GM10266 (cell line): ENCODE data around the gene PHF21A.

Experiments
- DNase-seq: peaks from one replicate; pipeline ENCODE4 v3.0.0; 2012; ENCODE audit errors: extremely low spot score
- CTCF ChIP-seq: IDR thresholded peaks from 2 replicates; pipeline ENCODE4 v1.5.1; 2012; ENCODE audit warnings: mild to moderate bottlenecking, low read depth; ENCODE audit not compliant: control insufficient read depth, insufficient read depth; ENCODE audit errors: missing control alignments

The PHF21A gene

GRCh38 chr11:46121301-46121723, at the start of gene PHF21A:
Gene PHF21A, minus strand, starts transcription at chr11:46121454. Its CDS starts 37,235 bp downstream, at chr11:46084219.
- TF ChIP-seq CTCF, result no peak
- peak; percentile 93 for DNase-seq

- DNase-seq, result no peak
- no peak for TF ChIP-seq CTCF
These were observed 49.5 kb upstream of the PHF21A start for GRCh38 chr11:46170797-46171196.

DNA sequence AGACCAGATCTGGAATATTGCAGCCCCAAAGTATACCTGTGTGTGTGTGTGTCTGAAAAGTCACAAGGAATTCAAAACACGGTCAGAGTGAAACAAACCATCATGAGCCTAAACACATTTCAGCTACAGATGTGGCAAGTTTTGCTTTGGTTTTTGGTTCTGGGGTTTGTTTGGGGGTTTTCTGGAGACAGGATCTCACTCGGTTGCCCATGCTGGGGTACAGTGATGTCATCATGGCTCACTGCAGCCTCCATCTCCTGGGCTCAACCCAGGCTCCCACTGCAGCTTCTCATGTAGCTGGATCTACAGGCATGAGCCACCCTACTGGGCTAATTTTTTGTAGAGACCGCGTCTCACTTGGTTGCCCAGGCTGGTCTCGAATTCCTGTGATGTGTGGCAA, 41.4 kb upstream of the PHF21A start:
- TF ChIP-seq CTCF, result no peak
- DNase-seq, result no peak

DNA sequence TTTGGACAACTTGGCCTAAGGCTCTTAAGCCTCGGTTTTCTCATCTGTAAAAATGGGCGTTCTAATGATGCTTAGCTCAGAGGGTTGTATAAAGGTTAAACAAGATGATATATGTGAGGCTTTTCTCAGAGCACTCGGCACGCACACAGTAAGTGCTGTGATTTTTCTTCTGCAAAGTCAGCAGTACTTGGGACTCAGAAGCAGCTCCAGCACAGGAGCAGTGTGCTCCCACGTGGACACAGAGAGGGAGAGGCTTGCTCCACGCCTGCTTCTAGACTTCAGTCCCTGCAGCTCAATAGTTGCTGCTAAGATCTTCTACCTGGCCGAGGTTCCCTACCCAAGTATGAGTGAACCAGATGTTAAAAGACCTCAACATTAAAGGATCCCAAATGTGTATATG, 39.9 kb upstream of the PHF21A start:
- TF ChIP-seq CTCF, result no peak

DNA sequence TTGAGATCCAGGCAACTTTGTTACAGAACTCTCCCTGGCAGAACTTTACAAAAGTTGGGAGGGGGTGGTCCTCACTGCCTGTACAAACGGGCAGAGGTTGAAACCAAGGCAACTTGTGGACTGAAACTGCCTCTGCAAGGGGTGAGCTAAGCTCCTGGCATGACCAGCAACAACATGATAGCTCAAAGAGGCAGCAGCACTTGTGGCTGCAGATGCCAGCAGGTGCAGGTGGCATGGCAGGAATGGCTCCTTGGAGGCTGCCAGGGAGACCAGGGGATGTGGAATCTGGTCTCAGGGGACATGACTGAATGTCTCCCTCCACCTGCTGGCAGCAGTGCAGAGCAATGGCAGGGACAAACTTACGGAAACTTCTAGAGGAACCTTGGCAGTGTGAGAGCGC, 38.8 kb upstream of the PHF21A start:
- DNase-seq, result no peak
- no peak for TF ChIP-seq CTCF

More for the DNA sequence above, 39.9 kb upstream of the PHF21A start:
- DNase-seq, result no peak

GRCh38 chr11:46159680-46160079, 38.4 kb upstream of the PHF21A start:
- TF ChIP-seq CTCF, result no peak
- DNase-seq, result no peak

DNA sequence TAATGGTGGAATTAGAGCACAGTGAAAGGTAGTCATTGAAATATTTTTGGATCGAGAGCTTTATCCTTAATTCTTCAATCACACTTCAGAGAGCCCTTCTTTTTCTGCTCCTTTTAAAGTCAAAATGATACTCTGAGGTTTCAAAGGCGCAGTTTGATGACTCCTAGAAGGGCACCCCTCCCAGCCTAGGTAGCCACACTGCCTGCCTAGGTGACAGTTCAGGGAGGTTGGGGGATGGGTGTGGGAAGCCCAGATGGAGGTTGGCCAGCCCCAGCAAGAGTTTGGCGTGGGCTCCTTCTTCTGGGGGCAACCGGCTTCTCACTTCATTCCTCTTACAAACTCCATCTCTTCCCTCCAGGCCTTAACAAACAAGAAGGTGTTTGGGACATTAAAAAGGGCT, 28.6 kb upstream of the PHF21A start:
- no peak for TF ChIP-seq CTCF
- no peak for DNase-seq
